Loucy (cell line): ENCODE results near the gene TANGO2.

ENCODE experiments used
- H2AFZ ChIP-seq: fragments of 200-600 bp; sonication (generic); 2 replicates; pipeline ENCODE4 v1.6.0; 2016; ENCODE audit warnings: antibody characterized with exemption, mild to moderate bottlenecking, low read length, moderate library complexity
- H3F3A ChIP-seq: fragments of 200-600 bp; 2 replicates; pipeline ENCODE4 v1.6.0; 2016; ENCODE audit warnings: antibody characterized with exemption, low read depth, mild to moderate bottlenecking
- H3K27me3 ChIP-seq: fragments of 200-600 bp; sonication (generic); 2 replicates; pipeline ENCODE4 v1.6.1; 2014; ENCODE audit warnings: low read length, mild to moderate bottlenecking; ENCODE audit not compliant: insufficient read depth, poor library complexity, severe bottlenecking
- H3K36me3 ChIP-seq: fragments of 200-600 bp; sonication (generic); 2 replicates; pipeline ENCODE4 v1.6.1; 2016; ENCODE audit warnings: low read length; ENCODE audit not compliant: insufficient read depth
- H3K4me1 ChIP-seq: fragments of 200-600 bp; sonication (generic); 2 replicates; pipeline ENCODE4 v1.5.1; 2014; ENCODE audit warnings: low read length, mild to moderate bottlenecking; ENCODE audit not compliant: insufficient read depth, poor library complexity, severe bottlenecking
- H3K4me2 ChIP-seq: fragments of 200-600 bp; sonication (generic); 2 replicates; pipeline ENCODE4 v1.6.0; 2014; ENCODE audit warnings: antibody characterized with exemption, low read length, low read depth, mild to moderate bottlenecking; ENCODE audit not compliant: poor library complexity, severe bottlenecking
- H3K4me3 ChIP-seq: fragments of 200-600 bp; sonication (generic); 2 replicates; pipeline ENCODE4 v1.5.1; 2014; ENCODE audit warnings: low read length, mild to moderate bottlenecking, mixed read lengths; ENCODE audit not compliant: poor library complexity, severe bottlenecking
- H3K79me2 ChIP-seq: fragments of 200-600 bp; sonication (generic); 2 replicates; pipeline ENCODE4 v1.6.1; 2014; ENCODE audit warnings: low read length; ENCODE audit not compliant: insufficient read depth
- H3K9ac ChIP-seq: fragments of 200-600 bp; sonication (generic); 2 replicates; pipeline ENCODE4 v1.6.0; 2014; ENCODE audit warnings: mild to moderate bottlenecking, low read depth, low read length, moderate library complexity; ENCODE audit not compliant: poor library complexity, severe bottlenecking
- H3K9me2 ChIP-seq: fragments of 200-600 bp; sonication (generic); replicated peaks from 2 replicates; pipeline ENCODE4 v1.6.1; 2016; ENCODE audit warnings: low read depth, low read length, mixed read lengths
- H3K9me3 ChIP-seq: fragments of 200-600 bp; sonication (generic); 2 replicates; pipeline ENCODE4 v1.6.1; 2014; ENCODE audit warnings: mild to moderate bottlenecking, antibody characterized with exemption, low read length, low read depth; ENCODE audit not compliant: insufficient read depth
- H4K20me1 ChIP-seq: fragments of 200-600 bp; sonication (generic); 2 replicates; pipeline ENCODE4 v1.6.0; 2014; ENCODE audit warnings: antibody characterized with exemption, low read length, mild to moderate bottlenecking; ENCODE audit not compliant: insufficient read depth, poor library complexity, severe bottlenecking
- CTCF ChIP-seq: fragments of 200-600 bp; sonication (generic); conservative IDR thresholded peaks from 2 replicates; pipeline ENCODE4 v1.5.1; 2014; ENCODE audit warnings: mild to moderate bottlenecking, antibody characterized with exemption, low read length
- EZH2phosphoT487 ChIP-seq: fragments of 200-600 bp; IDR thresholded peaks from 2 replicates; pipeline ENCODE4 v1.6.1; 2018; ENCODE audit warnings: antibody characterized with exemption, mild to moderate bottlenecking, moderate library complexity, borderline replicate concordance

Gene TANGO2

GRCh38 chr22:20091690-20092476, 71.0 kb downstream of the TANGO2 start:
- Histone ChIP-seq H2AFZ (no peak overlapping the region), H3F3A (no peaks in the 10 kb centered on the region), H3K36me3 (peaks cover 98% of the 10 kb centered on the region), H3K27me3 (no peaks in the 10 kb centered on the region), H3K4me2 (no peak overlapping the region), H4K20me1 (peaks cover 45% of the 10 kb centered on the region), H3K4me1 (no peaks in the 10 kb centered on the region), H3K9me2 (no peaks in the 10 kb centered on the region), H3K9ac (no peak overlapping the region), H3K79me2 (peaks cover 50% of the 10 kb centered on the region), H3K9me3 (no peaks in the 10 kb centered on the region), H3K4me3 (no peak overlapping the region)
- no peak for TF ChIP-seq EZH2phosphoT487
- no peak for TF ChIP-seq CTCF

DNA sequence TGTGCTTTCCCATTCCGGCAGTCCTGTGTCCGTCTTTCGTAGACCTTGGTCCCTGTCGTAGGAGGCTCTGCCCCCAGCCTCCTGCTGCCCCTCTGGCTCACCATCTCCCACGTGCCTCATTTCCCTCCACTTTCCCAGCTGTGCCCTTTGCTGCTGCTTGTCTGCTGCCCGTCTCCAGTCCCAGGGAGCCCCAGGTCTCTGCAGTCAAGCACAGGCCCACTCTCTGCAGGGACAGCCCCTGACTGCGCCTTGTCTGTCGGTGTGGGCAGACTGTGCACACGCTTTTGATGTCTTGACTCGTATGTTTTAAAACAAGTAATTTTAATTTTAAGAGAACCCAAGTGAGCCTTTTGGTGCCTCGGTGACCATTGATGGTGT, 71.6 kb downstream of the TANGO2 start:
- H4K20me1 ChIP-seq, result peaks cover 43% of the 10 kb centered on the region
- no peak overlapping the region for H3K9ac ChIP-seq
- H3K9me3 ChIP-seq, result no peaks in the 10 kb centered on the region
- peaks cover 98% of the 10 kb centered on the region for H3K36me3 ChIP-seq
- no peaks in the 10 kb centered on the region for H3K9me2 ChIP-seq
- H3K27me3 ChIP-seq, result no peaks in the 10 kb centered on the region
- no peaks in the 10 kb centered on the region for H3K4me1 ChIP-seq
- TF ChIP-seq EZH2phosphoT487 (no peak), CTCF (no peak)
- H2AFZ ChIP-seq, result no peak overlapping the region
- no peaks in the 10 kb centered on the region for H3F3A ChIP-seq
- peaks cover 50% of the 10 kb centered on the region for H3K79me2 ChIP-seq
- no peak overlapping the region for H3K4me3 ChIP-seq
- H3K4me2 ChIP-seq, result no peak overlapping the region

GRCh38 chr22:20093418-20094196, 72.7 kb downstream of the TANGO2 start:
- Histone ChIP-seq H4K20me1 (peaks cover 33% of the 10 kb centered on the region), H3K9ac (no peak overlapping the region), H3K4me3 (no peak overlapping the region), H3F3A (no peaks in the 10 kb centered on the region), H3K36me3 (peaks cover 94% of the 10 kb centered on the region), H3K4me1 (no peaks in the 10 kb centered on the region), H2AFZ (no peak overlapping the region), H3K79me2 (peaks cover 42% of the 10 kb centered on the region), H3K4me2 (no peak overlapping the region), H3K27me3 (no peaks in the 10 kb centered on the region), H3K9me2 (no peaks in the 10 kb centered on the region), H3K9me3 (no peaks in the 10 kb centered on the region)
- TF ChIP-seq EZH2phosphoT487 (no peak), CTCF (no peak)
